ENCODE measurements around the gene DHX16. TPM values are rescaled to one million over a fixed set of nuclear protein-coding genes. Genes with fewer than 3 reads are reported as not detected.

DHX16 gene
- total and polyA plus RNA-seq, 9 of the 15 experiments (the other 6 are each of a cell fraction or from before 2014, with no cell fraction given): 14.6 to 66.1 (median 47.5) TPM

GRCh38 chr6:30682143-30683117 lies 9.6 kb upstream of the DHX16 start (continued):
- TF ChIP-seq, protein P1, sequence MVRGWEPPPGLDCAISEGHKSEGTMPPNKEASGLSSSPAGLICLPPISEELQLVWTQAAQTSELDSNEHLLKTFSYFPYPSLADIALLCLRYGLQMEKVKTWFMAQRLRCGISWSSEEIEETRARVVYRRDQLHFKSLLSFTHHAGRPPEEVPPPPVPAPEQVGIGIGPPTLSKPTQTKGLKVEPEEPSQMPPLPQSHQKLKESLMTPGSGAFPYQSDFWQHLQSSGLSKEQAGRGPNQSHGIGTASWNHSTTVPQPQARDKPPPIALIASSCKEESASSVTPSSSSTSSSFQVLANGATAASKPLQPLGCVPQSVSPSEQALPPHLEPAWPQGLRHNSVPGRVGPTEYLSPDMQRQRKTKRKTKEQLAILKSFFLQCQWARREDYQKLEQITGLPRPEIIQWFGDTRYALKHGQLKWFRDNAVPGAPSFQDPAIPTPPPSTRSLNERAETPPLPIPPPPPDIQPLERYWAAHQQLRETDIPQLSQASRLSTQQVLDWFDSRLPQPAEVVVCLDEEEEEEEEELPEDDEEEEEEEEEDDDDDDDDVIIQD (CRISPR knock-in tag; IDR thresholded peaks at IDR 0.05): no peak
- TF ChIP-seq, protein P2, sequence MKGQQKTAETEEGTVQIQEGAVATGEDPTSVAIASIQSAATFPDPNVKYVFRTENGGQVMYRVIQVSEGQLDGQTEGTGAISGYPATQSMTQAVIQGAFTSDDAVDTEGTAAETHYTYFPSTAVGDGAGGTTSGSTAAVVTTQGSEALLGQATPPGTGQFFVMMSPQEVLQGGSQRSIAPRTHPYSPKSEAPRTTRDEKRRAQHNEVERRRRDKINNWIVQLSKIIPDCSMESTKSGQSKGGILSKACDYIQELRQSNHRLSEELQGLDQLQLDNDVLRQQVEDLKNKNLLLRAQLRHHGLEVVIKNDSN (CRISPR knock-in tag; IDR thresholded peaks at IDR 0.05): no peak
- TF ChIP-seq L3MBTL2 (IDR thresholded peaks at IDR 0.05) (peak; percentile 57), ZNF740 (CRISPR knock-in tag; IDR thresholded peaks at IDR 0.05) (peak; percentile 100), ZNF740 (tag; IDR thresholded peaks at IDR 0.05) (peak in 1 of 2 experiments; percentile 99; a peak in 2 of 4 replicates), GTF2F1 (IDR thresholded peaks at IDR 0.05; ENCODE audit: low read depth, low read length) (0 out of 2 replicates have a peak, but pooled peaks have one; percentile 19), RNF2 (IDR thresholded peaks at IDR 0.05) (peak; percentile 95; the same call in 1 of the 2 replicates), TOE1 (IDR thresholded peaks at IDR 0.05; ENCODE audit: borderline replicate concordance) (peak; percentile 68; the same call in 1 of the 2 replicates), TOE1 (CRISPR knock-in tag; IDR thresholded peaks at IDR 0.05; ENCODE audit: borderline replicate concordance, low read depth) (no peak), SP2 (IDR thresholded peaks at IDR 0.05; ENCODE audit: extremely low read depth, low read depth, low read length, poor library complexity, severe bottlenecking) (no peak), PRMT5 (CRISPR knock-in tag; IDR thresholded peaks at IDR 0.05) (no peak), POLR3G (IDR thresholded peaks at IDR 0.05; ENCODE audit: extremely low read depth, insufficient read length, insufficient replicate concordance) (no peak), ZC3H11A (IDR thresholded peaks at IDR 0.05; ENCODE audit: low read depth, low read length) (peak; percentile 22; the same call in 1 of the 2 replicates), TRIM28 (IDR thresholded peaks at IDR 0.05) (no peak; the same call in 1 of the 2 replicates)

All from K562 (cell line).